ENCODE data around the gene TMEM187.

DNA sequence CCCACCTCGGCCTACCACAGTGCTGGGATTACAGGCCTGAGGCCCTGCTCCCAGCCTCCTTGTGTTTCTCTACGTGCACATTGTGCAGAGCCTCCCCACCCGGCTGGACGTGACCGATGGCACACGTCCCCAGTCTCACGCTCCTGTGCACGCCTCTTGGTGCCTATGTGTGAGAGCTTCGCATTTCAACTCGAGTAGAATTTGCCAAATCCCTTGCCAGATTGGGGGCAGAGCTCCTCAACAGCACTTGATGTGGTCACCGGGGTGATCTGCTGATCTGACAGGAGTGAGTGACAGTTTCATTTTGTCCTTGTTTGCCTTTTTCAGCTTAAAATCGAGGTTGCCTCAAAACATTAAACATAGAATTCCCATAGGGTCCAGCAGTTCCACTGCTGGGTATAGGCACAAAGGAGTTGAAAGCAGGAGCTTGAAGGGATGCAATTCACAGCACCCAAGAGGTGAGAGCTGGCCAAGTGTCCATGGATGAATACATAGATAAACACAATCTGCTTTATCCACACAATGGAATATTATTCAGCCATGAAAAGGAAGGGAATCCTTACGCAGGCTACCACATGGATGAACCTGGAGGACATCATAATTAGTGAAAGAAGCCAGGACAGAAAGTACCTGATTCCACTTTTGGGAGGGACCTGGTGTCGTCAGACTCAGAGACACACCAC, 17.6 kb downstream of the TMEM187 start:
- TF ChIP-seq POLR2A (IDR thresholded peaks at IDR 0.05; ENCODE audit: low read depth, low read length) (no peak), POLR2AphosphoS5 (IDR thresholded peaks at IDR 0.05; ENCODE audit: low read depth, low read length) (no peak), TAF1 (IDR thresholded peaks at IDR 0.05; ENCODE audit: low read depth, low read length) (no peak)
